ENCODE results near the gene C16orf87. TPM values are rescaled to one million over a fixed set of nuclear protein-coding genes. Genes with fewer than 3 reads are reported as not detected.

Gene C16orf87
- total RNA-seq, 4 donors from 2014 or later = 5.5 to 14.9 (median 7.9) TPM

DNA sequence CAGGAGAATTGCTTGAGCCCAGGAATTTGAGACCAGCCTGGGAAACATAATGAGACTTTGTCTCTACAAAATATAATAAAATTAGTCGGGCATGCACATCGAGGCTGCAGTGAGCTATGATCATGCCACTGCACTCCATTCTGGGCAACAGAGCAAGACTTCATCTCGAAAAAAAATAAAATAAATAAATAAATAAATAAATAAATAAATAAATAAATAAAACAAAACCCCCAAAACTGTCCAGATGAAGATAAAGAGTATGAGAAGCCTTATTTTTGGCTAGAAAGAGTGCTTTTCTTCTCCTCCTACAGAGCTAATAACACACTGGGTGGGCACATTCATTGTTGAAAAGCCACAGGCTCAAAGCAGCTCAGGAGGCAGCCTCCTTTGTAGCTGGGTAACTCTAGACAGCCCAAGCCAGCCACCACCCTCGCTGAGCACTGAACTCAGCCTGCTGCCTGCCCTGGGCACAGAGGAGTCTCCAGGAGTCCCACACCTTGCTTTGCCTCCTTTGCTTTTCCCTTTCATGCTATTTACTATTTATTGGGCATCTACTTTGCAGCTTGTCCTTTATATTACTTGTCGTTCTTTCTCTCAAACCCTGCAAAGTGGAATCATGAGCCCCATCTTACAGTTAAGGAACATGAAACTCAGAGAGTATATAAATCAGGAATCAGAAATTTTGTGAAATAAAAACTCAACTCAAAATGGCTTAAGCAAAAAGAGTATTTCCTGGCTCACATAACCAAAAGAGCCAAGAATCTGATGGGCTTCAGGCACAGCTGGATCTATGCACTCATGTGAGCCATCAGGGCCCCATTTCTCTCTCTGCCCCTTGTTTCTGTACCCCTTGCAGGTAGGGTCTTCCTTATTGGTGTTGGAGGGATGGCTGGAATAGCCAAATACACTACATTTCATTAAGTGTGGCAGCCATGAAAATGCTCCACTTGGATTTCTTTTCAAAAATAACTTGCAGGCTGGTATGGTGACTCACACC is 18.1 kb upstream of the C16orf87 start:
- H3K4me3 ChIP-seq (ENCODE audit: low read depth, poor library complexity, severe bottlenecking) = no peak overlapping the region
- WGBS, 2 donors = 72 to 79% methylated on average over 5 of the region's 5 CpGs
- TF ChIP-seq, protein P1, sequence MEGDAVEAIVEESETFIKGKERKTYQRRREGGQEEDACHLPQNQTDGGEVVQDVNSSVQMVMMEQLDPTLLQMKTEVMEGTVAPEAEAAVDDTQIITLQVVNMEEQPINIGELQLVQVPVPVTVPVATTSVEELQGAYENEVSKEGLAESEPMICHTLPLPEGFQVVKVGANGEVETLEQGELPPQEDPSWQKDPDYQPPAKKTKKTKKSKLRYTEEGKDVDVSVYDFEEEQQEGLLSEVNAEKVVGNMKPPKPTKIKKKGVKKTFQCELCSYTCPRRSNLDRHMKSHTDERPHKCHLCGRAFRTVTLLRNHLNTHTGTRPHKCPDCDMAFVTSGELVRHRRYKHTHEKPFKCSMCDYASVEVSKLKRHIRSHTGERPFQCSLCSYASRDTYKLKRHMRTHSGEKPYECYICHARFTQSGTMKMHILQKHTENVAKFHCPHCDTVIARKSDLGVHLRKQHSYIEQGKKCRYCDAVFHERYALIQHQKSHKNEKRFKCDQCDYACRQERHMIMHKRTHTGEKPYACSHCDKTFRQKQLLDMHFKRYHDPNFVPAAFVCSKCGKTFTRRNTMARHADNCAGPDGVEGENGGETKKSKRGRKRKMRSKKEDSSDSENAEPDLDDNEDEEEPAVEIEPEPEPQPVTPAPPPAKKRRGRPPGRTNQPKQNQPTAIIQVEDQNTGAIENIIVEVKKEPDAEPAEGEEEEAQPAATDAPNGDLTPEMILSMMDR (IDR thresholded peaks at IDR 0.05) = no peak
- no peak for TF ChIP-seq POLR2A (IDR thresholded peaks at IDR 0.05)
- intact Hi-C loops (cut with DNase I; ENCODE audit: low total_unique reads) = no loop called here
- peak in 1 of 2 donors; percentile 57 for DNase-seq (ENCODE audit: low spot score in 2 of 2)

DNA sequence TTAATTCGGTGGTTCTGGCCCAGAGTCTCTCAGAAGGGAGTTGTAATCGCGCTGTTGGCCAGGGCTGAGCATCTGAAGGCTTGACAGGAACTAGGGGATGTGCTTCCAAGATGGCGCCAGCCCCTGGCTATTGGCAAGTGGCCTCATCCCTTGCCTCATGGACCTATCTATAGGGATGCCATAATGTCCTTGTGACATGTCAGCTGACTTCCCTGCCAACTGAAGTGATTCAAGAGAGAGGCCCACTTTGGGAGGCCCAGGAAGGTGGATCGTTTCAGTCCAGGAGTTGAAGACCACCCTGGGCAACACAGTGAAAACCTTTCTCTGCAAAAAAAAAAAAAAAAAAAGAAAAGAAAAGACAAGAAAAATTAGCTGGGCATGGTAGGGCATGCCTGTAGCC is 15.0 kb upstream of the C16orf87 start:
- peak in 1 of 2 donors; percentile 31 for DNase-seq (ENCODE audit: low spot score in 2 of 2)
- intact Hi-C loops (cut with DNase I; ENCODE audit: low total_unique reads) = no loop called here
- TF ChIP-seq, protein P1 (IDR thresholded peaks at IDR 0.05) = no peak
- TF ChIP-seq POLR2A (IDR thresholded peaks at IDR 0.05) = no peak
- WGBS, 2 donors = 89 to 90% methylated on average over 5 of the region's 5 CpGs
- H3K4me3 ChIP-seq (ENCODE audit: low read depth, poor library complexity, severe bottlenecking) = no peak overlapping the region

DNA sequence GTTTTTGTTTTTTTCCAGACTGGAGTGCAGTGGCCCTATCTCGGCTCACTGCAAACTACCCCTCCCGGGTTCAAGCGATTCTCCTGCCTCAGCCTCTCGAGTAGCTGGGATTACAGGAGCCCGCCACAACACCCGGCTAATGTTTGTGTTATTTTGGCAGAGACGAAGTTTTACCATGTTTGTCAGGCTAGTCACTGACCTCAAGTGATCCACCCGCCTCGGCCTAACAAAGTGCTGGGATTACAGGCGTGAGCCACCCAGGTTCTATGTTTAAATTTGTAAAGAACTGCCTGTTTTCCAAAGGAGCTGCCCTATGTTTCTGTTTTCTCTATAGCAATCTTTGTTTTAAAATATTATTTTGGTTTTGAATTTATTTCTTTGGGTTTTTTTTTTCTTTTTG is 13.8 kb upstream of the C16orf87 start:
- 81 to 84% methylated on average over 10 of the region's 10 CpGs for WGBS, 2 donors
- TF ChIP-seq, protein P1 (IDR thresholded peaks at IDR 0.05) = no peak
- no peak for TF ChIP-seq POLR2A (IDR thresholded peaks at IDR 0.05)
- intact Hi-C loops (cut with DNase I; ENCODE audit: low total_unique reads) = no loop called here
- no peak overlapping the region for H3K4me3 ChIP-seq (ENCODE audit: low read depth, poor library complexity, severe bottlenecking)
- DNase-seq (ENCODE audit: low spot score in 2 of 2) = no peak

DNA sequence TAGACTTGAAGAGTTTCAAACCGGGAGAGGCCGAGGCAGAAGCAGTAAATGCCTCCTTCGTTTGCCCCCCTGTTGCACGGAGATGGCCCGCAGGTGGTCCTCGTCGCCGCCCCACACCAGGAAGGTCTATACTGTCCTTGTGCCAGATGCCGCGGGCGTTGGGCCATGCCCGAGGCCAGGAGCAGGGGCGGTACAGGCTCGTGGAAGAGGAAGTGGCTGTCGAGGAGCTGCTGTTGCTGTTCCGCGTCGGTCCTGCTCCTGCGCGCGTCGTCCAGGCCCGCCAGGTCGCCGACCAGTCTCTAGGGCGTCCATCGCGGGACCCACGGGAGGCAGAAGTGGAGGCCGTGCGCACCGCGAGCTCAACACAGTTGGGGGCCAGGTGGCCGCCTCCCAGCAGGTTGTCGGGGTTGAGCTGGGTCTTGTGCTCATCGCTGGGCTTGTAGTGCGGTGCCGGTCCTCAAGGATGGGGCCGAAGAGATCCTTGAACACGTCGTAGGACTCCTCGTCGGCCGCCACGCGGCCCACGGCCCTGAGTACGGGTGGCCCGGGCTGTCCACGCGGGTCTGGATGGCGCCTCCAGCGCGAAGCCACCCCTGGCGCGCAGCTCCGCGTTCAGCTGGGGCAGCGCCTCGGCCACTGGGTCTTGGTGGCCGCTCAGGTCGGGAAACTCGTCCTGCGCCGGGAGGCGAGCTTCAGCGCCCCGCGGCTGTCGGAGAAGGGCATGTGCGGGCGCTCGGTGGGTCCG is 13.1 kb upstream of the C16orf87 start:
- DNase-seq (ENCODE audit: low spot score in 2 of 2) = peak in 1 of 2 donors; percentile 80
- TF ChIP-seq, protein P1 (IDR thresholded peaks at IDR 0.05) = no peak
- TF ChIP-seq POLR2A (IDR thresholded peaks at IDR 0.05) = no peak
- 33 to 50% methylated on average over 50 to 63 of the region's 74 CpGs for WGBS, 2 donors
- H3K4me3 ChIP-seq (ENCODE audit: low read depth, poor library complexity, severe bottlenecking) = no peak overlapping the region
- intact Hi-C loops (cut with DNase I; ENCODE audit: low total_unique reads) = no loop called here

DNA sequence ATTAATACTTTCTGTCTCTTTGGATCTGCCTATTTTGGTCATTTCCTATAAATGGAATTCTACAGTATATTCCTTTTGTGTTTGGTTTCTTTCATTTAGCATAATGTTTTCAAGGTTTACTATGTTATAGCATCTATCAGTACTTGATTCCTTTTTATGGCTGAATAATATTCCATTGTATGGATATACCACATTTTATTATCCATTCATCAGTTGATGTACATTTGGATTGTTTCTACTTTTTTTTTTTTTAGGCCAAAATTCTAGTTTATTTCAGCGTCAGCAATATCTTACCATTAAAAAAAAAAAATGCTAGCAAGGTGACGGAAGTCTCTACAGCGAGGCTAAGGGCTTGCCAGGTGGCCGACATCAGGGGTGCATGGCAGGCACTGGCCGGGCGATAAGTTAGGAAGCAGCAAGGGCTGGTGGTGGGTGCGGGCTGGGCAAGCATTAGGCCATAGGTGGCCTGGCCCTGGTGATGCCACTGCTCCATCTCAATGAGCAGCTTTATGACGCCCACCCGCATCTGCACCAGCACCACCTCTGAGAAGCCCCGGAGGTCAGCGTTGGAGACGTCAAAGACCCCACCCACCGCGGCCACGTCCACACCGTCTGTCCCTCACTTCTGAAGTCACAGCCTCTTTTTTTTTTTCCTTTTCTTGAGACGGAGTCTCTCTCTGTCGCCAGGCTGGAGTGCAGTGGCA is 11.4 kb upstream of the C16orf87 start:
- WGBS, 2 donors = 93 to 95% methylated on average over 18 of the region's 18 CpGs
- intact Hi-C loops (cut with DNase I; ENCODE audit: low total_unique reads) = no loop called here
- peak in 1 of 2 donors; percentile 83 for DNase-seq (ENCODE audit: low spot score in 2 of 2)
- no peak for TF ChIP-seq POLR2A (IDR thresholded peaks at IDR 0.05)
- TF ChIP-seq, protein P1 (IDR thresholded peaks at IDR 0.05) = no peak
- no peak overlapping the region for H3K4me3 ChIP-seq (ENCODE audit: low read depth, poor library complexity, severe bottlenecking)
